H1 (cell line): ENCODE measurements around the gene RPS6KC1. TPM values are rescaled to one million over a fixed set of nuclear protein-coding genes. Genes with fewer than 3 reads are reported as not detected.

ENCODE experiments used
- CTCF ChIA-PET: fragments of 300-600 bp; sonication (Branson Sonifier 250); formaldehyde crosslinking; loops from one replicate; lab custom pipeline; 2021; ENCODE audit not compliant: partially characterized antibody; lab: Charles Lee
- POLR2A ChIA-PET: fragments of 300-600 bp; sonication (Branson Sonifier 250); formaldehyde crosslinking; loops from one replicate; lab custom pipeline; 2021; ENCODE audit warnings: inconsistent platforms; ENCODE audit not compliant: partially characterized antibody; lab: Charles Lee
- DNase-seq, 2 experiments: peaks; one replicate each; pipeline versions ENCODE4 v3.0.0 to v3.0.0-alpha.2; 2010 to 2022; ENCODE audit warnings: low spot score in 2 of 2, low read depth in 1 of 2, mixed read lengths in 1 of 2
- FAIRE-seq: peaks from 2 replicates; lab custom pipeline; 2011; peaks lifted over from hg19 to GRCh38; lab: Jason Lieb, UNC
- H2AFZ ChIP-seq: 2 replicates; pipeline ENCODE4 v1.8.1; 2012; ENCODE audit warnings: low read length, inconsistent platforms
- H2AK5ac ChIP-seq: 2 replicates; pipeline ENCODE4 v1.6.1; 2013; ENCODE audit warnings: low read depth, low read length
- H2BK120ac ChIP-seq: replicated peaks from 2 replicates; pipeline ENCODE3; 2013; ENCODE audit warnings: low read depth, low read length, inconsistent platforms
- H2BK12ac ChIP-seq: 2 replicates; pipeline ENCODE4 v1.6.1; 2013; ENCODE audit warnings: low read depth, low read length
- H2BK15ac ChIP-seq: 2 replicates; pipeline ENCODE4 v1.6.1; 2013; ENCODE audit warnings: low read length
- H2BK20ac ChIP-seq: 2 replicates; pipeline ENCODE4 v1.6.1; 2013; ENCODE audit warnings: low read length
- H2BK5ac ChIP-seq: 2 replicates; pipeline ENCODE4 v1.6.1; 2013; ENCODE audit warnings: low read depth, low read length
- H3K14ac ChIP-seq: 2 replicates; pipeline ENCODE4 v1.6.1; 2013; ENCODE audit warnings: inconsistent platforms; ENCODE audit not compliant: insufficient read length
- H3K18ac ChIP-seq: 2 replicates; pipeline ENCODE4 v1.6.1; 2013; ENCODE audit warnings: low read length; ENCODE audit errors: extremely low read depth
- H3K23ac ChIP-seq: 2 replicates; pipeline ENCODE4 v1.6.1; 2013; ENCODE audit warnings: inconsistent platforms; ENCODE audit not compliant: insufficient read length
- H3K23me2 ChIP-seq: 2 replicates; pipeline ENCODE4 v1.6.1; 2013; ENCODE audit warnings: low read depth, low read length
- H3K27ac ChIP-seq: 2 replicates; pipeline ENCODE4 v1.6.1; 2011; ENCODE audit warnings: low read depth, low read length, inconsistent platforms
- H3K27me3 ChIP-seq, 4 experiments: replicated peaks in 1 of 4; 1 replicate in 1 of 4; 2 replicates in 3 of 4; pipeline versions ENCODE4 v1.6.1 to v1.8.1; 2011 to 2013; ENCODE audit warnings: low read length in 3 of 4, mild to moderate bottlenecking in 3 of 4, inconsistent platforms in 2 of 4, mixed read lengths in 2 of 4, moderate library complexity in 1 of 4; ENCODE audit not compliant: control insufficient read depth in 3 of 4, insufficient read depth in 3 of 4; ENCODE audit errors: extremely low read depth in 1 of 4
- H3K36me3 ChIP-seq, 4 experiments: 2 replicates each; pipeline versions ENCODE4 v1.6.1 to v1.8.1; 2011 to 2013; ENCODE audit warnings: mild to moderate bottlenecking in 4 of 4, low read length in 3 of 4, moderate library complexity in 2 of 4, control low read depth in 1 of 4, inconsistent platforms in 1 of 4; ENCODE audit not compliant: insufficient read depth in 4 of 4, control insufficient read depth in 2 of 4
- H3K4ac ChIP-seq: replicated peaks from 2 replicates; pipeline ENCODE3; 2013; ENCODE audit warnings: low read length, low read depth, mixed read lengths, inconsistent platforms; ENCODE audit not compliant: insufficient read length
- H3K4me1 ChIP-seq, 4 experiments: replicated peaks in 1 of 4; 1 replicate in 1 of 4; 2 replicates in 3 of 4; pipeline versions ENCODE4 v1.6.1 to v1.8.1; 2011 to 2013; ENCODE audit warnings: low read length in 3 of 4, inconsistent platforms in 2 of 4, mixed read lengths in 1 of 4; ENCODE audit not compliant: insufficient read depth in 4 of 4, control insufficient read depth in 3 of 4
- H3K4me2 ChIP-seq, 2 experiments: 2 replicates each; pipeline versions ENCODE4 v1.6.1 to v1.8.1; 2011 to 2013; ENCODE audit warnings: low read depth in 2 of 2, low read length in 2 of 2, control low read depth in 1 of 2, inconsistent platforms in 1 of 2, mild to moderate bottlenecking in 1 of 2; ENCODE audit not compliant: insufficient read depth in 1 of 2
- H3K4me3 ChIP-seq, 4 experiments: fragments of 200-600, 300-600 bp in 1 of 4; sonication (generic), shearing (Covaris generic), sonication (Bioruptor Twin) in 1 of 4; 2 replicates each; pipeline versions ENCODE4 v1.5.1 to v1.8.1; 2011 to 2016; ENCODE audit warnings: low read length in 4 of 4, low read depth in 3 of 4, control low read depth in 2 of 4, inconsistent platforms in 2 of 4, mild to moderate bottlenecking in 2 of 4, mixed read lengths in 1 of 4, moderate library complexity in 1 of 4; ENCODE audit not compliant: insufficient read depth in 2 of 4; ENCODE audit errors: extremely low read depth in 1 of 4
- H3K56ac ChIP-seq: replicated peaks from 2 replicates; pipeline ENCODE3; 2013; ENCODE audit warnings: low read depth, mild to moderate bottlenecking, mixed read lengths, low read length, inconsistent platforms; ENCODE audit not compliant: insufficient read length
- H3K79me1 ChIP-seq: 2 replicates; pipeline ENCODE4 v1.6.1; 2013; ENCODE audit warnings: low read depth, low read length, control low read depth
- H3K79me2 ChIP-seq, 2 experiments: 2 replicates each; pipeline versions ENCODE4 v1.6.1 to v1.8.1; 2012 to 2013; ENCODE audit warnings: low read length in 2 of 2, mild to moderate bottlenecking in 2 of 2, inconsistent platforms in 1 of 2; ENCODE audit not compliant: insufficient read depth in 2 of 2, control insufficient read depth in 1 of 2
- H3K9ac ChIP-seq, 4 experiments: replicated peaks in 1 of 4; 1 replicate in 1 of 4; 2 replicates in 3 of 4; pipeline versions ENCODE4 v1.6.1 to v1.8.1; 2011 to 2013; ENCODE audit warnings: low read depth in 3 of 4, low read length in 3 of 4, control low read depth in 2 of 4, mild to moderate bottlenecking in 2 of 4, moderate library complexity in 2 of 4, inconsistent platforms in 1 of 4; ENCODE audit errors: extremely low read depth in 1 of 4
- H3K9me3 ChIP-seq, 2 experiments: 2 replicates each; pipeline versions ENCODE4 v1.6.1 to v1.8.1; 2012 to 2013; ENCODE audit warnings: mild to moderate bottlenecking in 2 of 2, moderate library complexity in 2 of 2, control low read depth in 1 of 2, inconsistent platforms in 1 of 2, low read depth in 1 of 2, low read length in 1 of 2, mixed read lengths in 1 of 2; ENCODE audit not compliant: insufficient read depth in 2 of 2
- H4K20me1 ChIP-seq, 2 experiments: replicated peaks in 1 of 2; 2 replicates each; pipeline versions ENCODE3 to v1.8.1; 2011 to 2013; ENCODE audit warnings: inconsistent platforms in 2 of 2, low read length in 2 of 2, mild to moderate bottlenecking in 1 of 2; ENCODE audit not compliant: insufficient read depth in 2 of 2, control insufficient read depth in 1 of 2
- H4K5ac ChIP-seq: 2 replicates; pipeline ENCODE4 v1.6.1; 2013; ENCODE audit warnings: low read length, low read depth, mixed read lengths, inconsistent platforms; ENCODE audit not compliant: insufficient read length
- H4K8ac ChIP-seq: 2 replicates; pipeline ENCODE4 v1.8.0; 2013; ENCODE audit warnings: mild to moderate bottlenecking, moderate library complexity, low read length, inconsistent platforms; ENCODE audit not compliant: insufficient read depth; ENCODE audit errors: extremely low read depth
- H4K91ac ChIP-seq: replicated peaks from 2 replicates; pipeline ENCODE3; 2013; ENCODE audit warnings: low read length, mixed read lengths, inconsistent platforms; ENCODE audit not compliant: insufficient read length
- HDAC6 ChIP-seq: IDR thresholded peaks from one replicate; pipeline ENCODE4 v1.7.1; 2012; ENCODE audit warnings: low read depth, mild to moderate bottlenecking, inconsistent platforms, low read length, moderate library complexity
- WGBS, 2 experiments: shearing (Covaris generic) in 1 of 2; methylation state at CpG; one replicate each; pipeline versions ENCODE4 v1.1.6 to v1.1.7; 2013 to 2015; ENCODE audit warnings: low lambda C conversion rate in 2 of 2, mixed read lengths in 2 of 2, inconsistent platforms in 1 of 2, low coverage in 1 of 2, missing lambda C conversion rate in 1 of 2; ENCODE audit not compliant: insufficient replicate concordance in 2 of 2, insufficient coverage in 1 of 2, insufficient read length in 1 of 2; ENCODE audit errors: extremely low coverage in 1 of 2, missing lambda C conversion rate in 1 of 2; 5-methylcytosine and 5-hydroxymethylcytosine counted together
- polyA plus RNA-seq, 7 experiments: library from polyadenylated mRNA; depleted of rRNA in 3 of 7; stranded (reverse) in 5 of 7; unstranded in 2 of 7; fragments of >200 nt in 5 of 7; fragments of 200-250 nt in 2 of 7; gene quantifications; 1 replicate in 5 of 7; 2 replicates in 1 of 7; 4 replicates in 1 of 7; pipeline versions ENCODE4 v1.2.1 to v1.2.3, GENCODE V29; 2011 to 2013; ENCODE audit warnings: missing spikeins in 2 of 7, mixed read lengths in 2 of 7
- total RNA-seq: library from RNA; stranded (reverse); fragmentation: NEBNext Ultra II Directional; extraction: Animal tissue kit (Norgen Biotek cat#: 25700); gene quantifications from 2 replicates; pipeline ENCODE4 v1.2.1, GENCODE V29; 2021

Gene RPS6KC1
- total and polyA plus RNA-seq, 2 of the 8 experiments (the other 6 are each of a cell fraction or from before 2014, with no cell fraction given): 4.9 to 17.6 TPM

DNA sequence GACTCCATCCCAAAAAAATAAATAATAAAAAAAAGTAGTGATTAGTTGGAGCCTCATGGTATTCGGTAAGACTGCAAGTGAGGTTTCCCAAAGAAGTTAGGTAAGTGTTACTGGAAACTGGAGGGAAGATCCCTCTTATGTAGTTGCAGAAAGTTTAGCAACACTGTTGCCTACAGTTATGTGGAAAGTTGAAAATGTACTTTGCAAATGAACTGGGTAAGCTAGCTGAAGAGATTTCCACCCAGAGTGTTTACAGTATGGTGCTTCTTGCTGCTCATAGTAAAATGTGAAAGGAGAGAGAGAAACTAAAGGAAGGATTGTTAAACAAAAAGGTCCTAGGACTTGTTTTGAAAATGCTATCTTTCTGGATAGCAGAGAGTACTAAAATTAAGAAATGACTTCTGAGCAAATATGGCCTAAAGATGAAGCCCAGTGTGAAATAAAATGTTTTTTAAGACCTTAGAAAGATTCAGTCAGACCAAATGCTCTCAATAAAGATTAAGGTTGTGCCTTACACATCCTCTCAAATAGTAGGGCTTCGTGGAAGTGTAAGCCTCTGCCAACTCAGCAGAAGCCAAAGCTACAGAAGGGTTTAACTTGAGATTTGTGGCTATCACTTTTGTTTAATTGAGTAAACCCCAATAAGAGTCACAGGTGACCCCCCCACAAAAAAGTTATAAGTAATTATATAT is 31.5 kb downstream of the RPS6KC1 start:
- no peak overlapping the region for H2BK5ac ChIP-seq
- no peak overlapping the region for H3K56ac ChIP-seq
- FAIRE-seq: no peak
- H2AFZ ChIP-seq: no peak overlapping the region
- peaks cover 0 to 4% (median under 1%) of the 10 kb centered on the region in 4 experiments; a peak in 5 of 8 replicates for H3K36me3 ChIP-seq
- no peak for DNase-seq
- no peak overlapping the region for H3K4me3 ChIP-seq
- no peak overlapping the region for H4K5ac ChIP-seq
- H3K4me1 ChIP-seq: no peaks in the 10 kb centered on the region
- CTCF ChIA-PET: no interaction called here
- WGBS, 2 experiments: 82% methylated on average over 2 of the region's 2 CpGs; no CpG with 5 or more reads in 1 of the 2 experiments
- no peak overlapping the region for H4K8ac ChIP-seq
- H3K18ac ChIP-seq: no peak overlapping the region
- no peak overlapping the region for H4K91ac ChIP-seq
- no peaks in the 10 kb centered on the region for H3K9me3 ChIP-seq
- no peaks in the 10 kb centered on the region for H3K27me3 ChIP-seq
- H2BK120ac ChIP-seq: no peak overlapping the region
- H3K14ac ChIP-seq: no peak overlapping the region
- no peaks in the 10 kb centered on the region for H4K20me1 ChIP-seq
- H3K23ac ChIP-seq: no peak overlapping the region
- H3K4me2 ChIP-seq: no peak overlapping the region
- no peak overlapping the region for H3K27ac ChIP-seq
- no peaks in the 10 kb centered on the region for H3K23me2 ChIP-seq
- H3K9ac ChIP-seq: no peak overlapping the region
- H2BK12ac ChIP-seq: no peak overlapping the region
- no peak overlapping the region for H3K4ac ChIP-seq
- no peaks in the 10 kb centered on the region for H3K79me2 ChIP-seq
- H2AK5ac ChIP-seq: no peak overlapping the region
- POLR2A ChIA-PET: no interaction called here
- H2BK15ac ChIP-seq: no peak overlapping the region
- no peak overlapping the region for H2BK20ac ChIP-seq
- H3K79me1 ChIP-seq: no peaks in the 10 kb centered on the region; the same call in 1 of the 2 replicates
- TF ChIP-seq HDAC6: no peak
